ENCODE results near the gene FAM20A.

FAM20A gene

DNA sequence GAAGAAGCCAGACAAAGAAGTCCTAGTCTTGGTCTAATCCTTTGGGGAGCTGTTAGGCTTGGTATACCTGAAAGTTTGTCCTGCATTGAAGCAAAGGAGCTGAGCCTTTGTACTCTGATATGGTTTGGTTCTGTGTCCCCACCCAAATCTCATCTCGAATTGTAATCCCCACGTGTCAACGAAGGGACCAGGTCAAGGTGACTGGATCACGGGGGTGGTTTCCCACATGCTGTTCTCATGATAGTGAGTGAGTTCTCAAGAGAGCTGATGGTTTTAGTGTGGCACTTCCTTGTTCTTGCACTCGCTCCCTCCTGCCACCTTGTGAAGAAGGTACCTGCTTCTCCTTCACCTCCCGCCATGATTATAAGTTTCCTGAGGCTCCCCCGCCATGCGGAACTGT, 33.6 kb downstream of the FAM20A start:
- no peak for DNase-seq
- Histone ChIP-seq H3K4me3 (ENCODE audit: low read depth, low read length) (no peak overlapping the region), H3K9me3 (ENCODE audit: severe bottlenecking) (no peaks in the 10 kb centered on the region), H3K27me3 (ENCODE audit: insufficient read depth, low read depth, severe bottlenecking) (no peaks in the 10 kb centered on the region), H3K27ac (no peak overlapping the region), H3K36me3 (no peaks in the 10 kb centered on the region)
- TF ChIP-seq, protein P1, sequence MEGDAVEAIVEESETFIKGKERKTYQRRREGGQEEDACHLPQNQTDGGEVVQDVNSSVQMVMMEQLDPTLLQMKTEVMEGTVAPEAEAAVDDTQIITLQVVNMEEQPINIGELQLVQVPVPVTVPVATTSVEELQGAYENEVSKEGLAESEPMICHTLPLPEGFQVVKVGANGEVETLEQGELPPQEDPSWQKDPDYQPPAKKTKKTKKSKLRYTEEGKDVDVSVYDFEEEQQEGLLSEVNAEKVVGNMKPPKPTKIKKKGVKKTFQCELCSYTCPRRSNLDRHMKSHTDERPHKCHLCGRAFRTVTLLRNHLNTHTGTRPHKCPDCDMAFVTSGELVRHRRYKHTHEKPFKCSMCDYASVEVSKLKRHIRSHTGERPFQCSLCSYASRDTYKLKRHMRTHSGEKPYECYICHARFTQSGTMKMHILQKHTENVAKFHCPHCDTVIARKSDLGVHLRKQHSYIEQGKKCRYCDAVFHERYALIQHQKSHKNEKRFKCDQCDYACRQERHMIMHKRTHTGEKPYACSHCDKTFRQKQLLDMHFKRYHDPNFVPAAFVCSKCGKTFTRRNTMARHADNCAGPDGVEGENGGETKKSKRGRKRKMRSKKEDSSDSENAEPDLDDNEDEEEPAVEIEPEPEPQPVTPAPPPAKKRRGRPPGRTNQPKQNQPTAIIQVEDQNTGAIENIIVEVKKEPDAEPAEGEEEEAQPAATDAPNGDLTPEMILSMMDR (IDR thresholded peaks at IDR 0.05; ENCODE audit: low read depth, low read length): no peak

DNA sequence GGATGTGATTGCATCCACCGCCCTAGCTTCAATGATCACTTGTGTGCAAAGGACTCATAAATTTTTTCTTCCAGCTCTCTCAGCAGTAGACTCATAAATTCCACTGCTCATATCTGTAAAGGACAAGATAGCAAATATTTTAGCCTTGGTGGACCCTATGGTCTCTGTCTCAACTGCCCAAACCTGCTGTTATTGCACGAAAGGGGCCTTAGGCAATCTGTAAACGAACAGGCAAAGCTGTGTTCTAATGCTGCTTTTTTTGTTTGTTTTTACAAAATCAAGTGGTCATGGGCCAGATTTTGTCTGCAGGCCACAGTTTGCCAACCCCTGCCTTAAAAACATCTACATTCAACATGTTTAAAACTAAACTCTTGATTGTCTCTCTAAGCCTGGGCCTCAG, 34.1 kb downstream of the FAM20A start:
- Histone ChIP-seq H3K36me3 (no peaks in the 10 kb centered on the region), H3K27ac (no peak overlapping the region), H3K4me3 (ENCODE audit: low read depth, low read length) (no peak overlapping the region), H3K27me3 (ENCODE audit: insufficient read depth, low read depth, severe bottlenecking) (no peaks in the 10 kb centered on the region), H3K9me3 (ENCODE audit: severe bottlenecking) (no peaks in the 10 kb centered on the region)
- TF ChIP-seq, protein P1 (IDR thresholded peaks at IDR 0.05; ENCODE audit: low read depth, low read length): no peak
- DNase-seq: no peak

DNA sequence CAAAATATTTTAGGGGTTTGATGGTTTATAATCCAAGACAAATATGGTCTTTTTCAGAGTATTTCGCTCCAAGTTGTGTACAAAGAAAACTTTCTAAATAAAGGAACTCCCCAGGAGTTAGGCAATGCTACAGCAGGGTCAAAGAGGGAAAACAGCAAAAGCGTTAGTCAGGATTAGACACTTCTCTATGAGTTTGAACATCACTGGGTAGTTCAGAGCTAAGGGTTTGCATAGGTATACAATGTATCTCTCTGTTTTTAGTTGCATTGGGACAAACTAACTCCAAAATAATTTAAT, 34.8 kb downstream of the FAM20A start:
- Histone ChIP-seq H3K9me3 (ENCODE audit: severe bottlenecking) (no peaks in the 10 kb centered on the region), H3K27me3 (ENCODE audit: insufficient read depth, low read depth, severe bottlenecking) (no peaks in the 10 kb centered on the region), H3K4me3 (ENCODE audit: low read depth, low read length) (no peak overlapping the region), H3K36me3 (no peaks in the 10 kb centered on the region), H3K27ac (no peak overlapping the region)
- TF ChIP-seq, protein P1 (IDR thresholded peaks at IDR 0.05; ENCODE audit: low read depth, low read length): no peak
- DNase-seq: no peak

DNA sequence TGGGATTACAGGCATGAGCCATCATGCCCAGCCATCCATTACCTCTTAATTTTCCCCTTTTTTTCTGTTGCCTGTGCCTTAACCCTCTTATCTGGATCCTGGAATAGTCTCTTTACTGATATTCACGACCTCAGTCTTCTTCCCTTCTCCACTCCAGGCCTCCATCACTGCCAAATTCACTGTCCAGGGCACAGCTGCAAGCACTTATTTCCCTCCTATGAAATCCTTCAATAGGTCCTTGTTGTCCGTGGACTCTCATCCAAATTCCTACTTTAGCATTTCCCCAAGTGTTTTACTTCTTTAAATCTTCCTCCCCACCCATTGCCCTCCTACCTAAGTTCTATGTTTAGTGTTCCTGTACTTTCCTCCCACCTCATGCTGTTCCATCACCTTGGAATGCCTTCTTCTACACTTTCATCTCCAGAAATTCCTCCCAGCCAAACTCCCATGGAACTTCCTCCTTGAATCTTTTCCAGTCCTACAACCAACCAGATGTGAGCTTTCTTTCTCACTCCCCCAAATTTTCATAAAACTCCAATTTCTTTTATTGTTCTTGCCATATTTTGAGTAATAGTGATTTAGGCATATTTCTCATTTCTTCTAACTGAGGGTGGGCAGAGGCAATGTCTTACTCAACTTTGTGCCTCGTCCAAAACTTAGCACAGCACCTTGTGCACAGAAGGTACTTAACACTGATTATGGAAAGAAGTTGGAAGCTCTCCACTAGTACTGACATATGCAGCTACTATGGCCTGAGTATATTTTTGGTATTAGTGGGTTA, 35.3 kb downstream of the FAM20A start:
- H3K36me3 ChIP-seq: no peaks in the 10 kb centered on the region
- TF ChIP-seq, protein P1 (IDR thresholded peaks at IDR 0.05; ENCODE audit: low read depth, low read length): no peak
- no peaks in the 10 kb centered on the region for H3K27me3 ChIP-seq (ENCODE audit: insufficient read depth, low read depth, severe bottlenecking)
- no peak for DNase-seq
- no peaks in the 10 kb centered on the region for H3K9me3 ChIP-seq (ENCODE audit: severe bottlenecking)
- H3K27ac ChIP-seq: no peak overlapping the region
- H3K4me3 ChIP-seq (ENCODE audit: low read depth, low read length): no peak overlapping the region

DNA sequence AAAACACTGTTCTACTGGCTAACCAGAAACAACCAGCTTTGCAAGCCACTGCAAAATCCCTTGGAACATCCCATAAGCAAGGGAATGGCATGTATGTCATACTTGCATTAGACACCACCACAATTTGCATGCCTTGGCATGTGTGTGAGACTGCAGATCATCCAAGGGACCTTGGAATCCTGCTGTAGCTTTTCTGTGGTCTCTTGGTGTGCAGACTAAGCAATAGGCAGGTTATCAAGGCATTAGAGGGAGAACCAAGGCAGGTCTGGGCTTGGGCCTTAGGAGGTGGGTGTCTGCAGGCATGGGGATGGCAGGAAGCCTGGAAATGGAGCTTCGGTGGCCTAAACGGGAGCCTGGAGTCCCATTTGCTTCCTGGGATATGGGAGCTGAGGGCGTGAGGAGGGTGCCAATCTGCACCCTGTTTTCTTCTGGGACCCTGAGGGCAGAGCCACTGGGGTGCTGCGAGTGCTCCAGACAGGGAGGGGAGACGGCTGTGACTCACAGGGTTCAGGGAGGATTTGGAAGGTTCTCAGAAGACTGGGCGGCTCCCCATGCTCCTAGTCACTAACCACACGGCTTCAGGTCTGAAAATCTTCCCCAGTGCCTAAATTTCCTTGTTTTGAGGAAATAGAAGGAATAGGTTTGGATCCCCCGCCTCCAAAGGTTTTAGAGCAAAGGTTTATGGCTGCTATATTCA, 36.6 kb downstream of the FAM20A start:
- TF ChIP-seq, protein P1 (IDR thresholded peaks at IDR 0.05; ENCODE audit: low read depth, low read length): no peak
- DNase-seq: no peak
- H3K27me3 ChIP-seq (ENCODE audit: insufficient read depth, low read depth, severe bottlenecking): no peaks in the 10 kb centered on the region

More for the DNA sequence above, 36.6 kb downstream of the FAM20A start:
- Histone ChIP-seq H3K27ac (no peak overlapping the region), H3K9me3 (ENCODE audit: severe bottlenecking) (no peaks in the 10 kb centered on the region), H3K36me3 (no peaks in the 10 kb centered on the region), H3K4me3 (ENCODE audit: low read depth, low read length) (no peak overlapping the region)

All from WERI-Rb-1 (cell line).